Heart right ventricle (tissue), 16 donors: ENCODE measurements around the gene PSAP. TPM values are rescaled to one million over a fixed set of nuclear protein-coding genes. Genes with fewer than 3 reads are reported as not detected.

ENCODE experiments used
- ATAC-seq, 8 donors: fragments of 200-7000 bp; cut with Tn5 transposase; one replicate each; pipeline ENCODE4 v1.9.1; 2020; ENCODE audit warnings: mild to moderate bottlenecking in 8 of 8, moderate library complexity in 8 of 8, moderate number of reproducible peaks in 1 of 8
- DNase-seq, 2 donors: peaks; one replicate each; pipeline ENCODE4 v3.0.0-alpha.2; 2020
- H3K27ac ChIP-seq, 10 donors: fragments of 200-600 bp; sonication (generic) in 2 of 10; one replicate each; pipeline versions ENCODE4 v1.5.0 to v1.8.0; 2020 to 2022; ENCODE audit warnings: mild to moderate bottlenecking in 3 of 10
- H3K27me3 ChIP-seq, 7 donors: fragments of 200-600 bp; one replicate each; pipeline ENCODE4 v1.8.0; 2021 to 2022; ENCODE audit warnings: mild to moderate bottlenecking in 2 of 7
- H3K36me3 ChIP-seq, 9 donors: fragments of 200-600 bp; sonication (generic) in 1 of 9; one replicate each; pipeline versions ENCODE4 v1.5.0 to v1.8.0; 2020 to 2022; ENCODE audit warnings: mild to moderate bottlenecking in 2 of 9
- H3K4me1 ChIP-seq, 9 donors: fragments of 200-600 bp; sonication (generic) in 1 of 9; one replicate each; pipeline versions ENCODE4 v1.5.0 to v1.8.0; 2020 to 2022; ENCODE audit warnings: mild to moderate bottlenecking in 4 of 9
- H3K4me3 ChIP-seq, 10 donors: fragments of 200-600 bp; sonication (generic) in 2 of 10; one replicate each; pipeline versions ENCODE4 v1.5.0 to v1.8.0; 2020 to 2022; ENCODE audit warnings: mild to moderate bottlenecking in 7 of 10, moderate library complexity in 2 of 10
- H3K9me3 ChIP-seq, 11 donors: fragments of 200-600 bp in 10 of 11; sonication (generic) in 2 of 11; one replicate each; pipeline versions ENCODE4 v1.5.0 to v1.8.0; 2013 to 2022; ENCODE audit warnings: mild to moderate bottlenecking in 2 of 11, control low read depth in 1 of 11, moderate library complexity in 1 of 11
- CTCF ChIP-seq, 9 donors: fragments of 200-600 bp; sonication (generic) in 2 of 9; IDR thresholded peaks; one replicate each; pipeline versions ENCODE4 v1.5.0 to v1.8.0; 2021 to 2022; ENCODE audit warnings: antibody characterized with exemption in 9 of 9, mild to moderate bottlenecking in 5 of 9, moderate library complexity in 1 of 9
- WGBS, 2 donors: extraction: QIAGEN DNeasy Blood & Tissue Kit; methylation state at CpG; one replicate each; pipeline ENCODE4 v1.1.7; 2013; ENCODE audit warnings: inconsistent platforms in 1 of 2; 5-methylcytosine and 5-hydroxymethylcytosine counted together
- intact Hi-C, 10 donors: fragments of 100-400 bp; cut with DNase I; formaldehyde crosslinking; loops; one replicate each; pipeline versions ENCODE4 v1.11.1 to v1.14.2; 2022
- polyA plus RNA-seq, 2 donors: library from polyadenylated mRNA; stranded (reverse); fragments of 200-250 nt; gene quantifications; one replicate each; pipeline ENCODE4 v1.2.3, GENCODE V29; 2013
- total RNA-seq, 10 donors: library from RNA; stranded (reverse); fragmentation: NEBNext Ultra II Directional in 3 of 10; extraction: Animal tissue kit (Norgen Biotek cat#: 25700) in 3 of 10; gene quantifications; one replicate each; pipeline versions ENCODE4 v1.2.1 to v1.2.4, GENCODE V29; 2021 to 2023
- donor health status: Arrhythmogenic right ventricular cardiomyopathy.
- donor health status: ischemic (EF 13 %, LVEDD 7.1; RV severe dilation, severe dysfunction).
- donor health status: healthy with polysubstance abuse.
- donor health status: DM: no; HTN: yes; CAD: no.
- donor health status: DM: no; HTN: no; CAD: no.
- donor health status: ischemic (EF 25% LVEDD 6.9; RV normal size, moderate dysfunction).
- donor health status: ischemic (EF 25% LVEDD 5.7; RV mildly dilated, moderate dysfunction).
- donor health status: healthy.
- donor health status: DM: yes; HTN: yes; CAD: no.
- donor health status: Ischemic cardiomyopathy.
- donor health status: ischemic (EF 35%, LVEDD 5.7; RV mildly dilated, moderate dysfunction).
- donor health status: nonischemic (EF 11% LVEDD 7.7; RV severe dilation, severe dysfunction).
- donor health status: DM: yes; HTN: yes; CAD: no.
- donor health status: PGD.
- donor health status: ischemic (EF 29% LVEDD 5.4; RV normal size, mild dysfunction).
- donor health status: nonischemic (EF 23%, LVEDD 6.1; RV moderate dilation, normal function).

PSAP gene
- total and polyA plus RNA-seq, 12 donors: 443 to 2,078 (median 1,616) TPM

- intact Hi-C loops: loop anchor here in 8 of 10 donors (5.0 to 10.0 kb wide), 5 partner anchors 428 to 501 kb away; partner anchors contain the start of gene SLC29A3 (in 4 of the 8)
- ATAC-seq (peak in 5 of 8 donors; percentile 1 to 14 (median 10)), DNase-seq (no peak)
- no peaks in the 10 kb centered on the region for H3K9me3 ChIP-seq
- H3K36me3 ChIP-seq: peaks cover 0 to 49% (median 22%) of the 10 kb centered on the region in 9 donors
- H3K4me1 ChIP-seq: peaks cover 13 to 42% (median 21%) of the 10 kb centered on the region in 9 donors
- no peak for TF ChIP-seq CTCF (IDR thresholded peaks at IDR 0.05)
- H3K27ac ChIP-seq: no peak overlapping the region
- 59 to 61% methylated on average over 11 of the region's 11 CpGs for WGBS, 2 donors
- peaks cover 0 to 8% (median 0%) of the 10 kb centered on the region in 7 donors for H3K27me3 ChIP-seq
- no peak overlapping the region for H3K4me3 ChIP-seq
These were observed 38.0 kb downstream of the PSAP start for GRCh38 chr10:71812913-71813590.

GRCh38 chr10:71812016-71812912 lies 38.8 kb downstream of the PSAP start:
- no peak overlapping the region for H3K27ac ChIP-seq
- peaks cover 5 to 34% (median 14%) of the 10 kb centered on the region in 9 donors for H3K4me1 ChIP-seq
- intact Hi-C loops: loop anchor here in 8 of 10 donors (5.0 to 10.0 kb wide), 5 partner anchors 427 to 500 kb away; partner anchors contain the start of gene SLC29A3 (in 4 of the 8)
- H3K36me3 ChIP-seq: peaks cover 0 to 41% (median 15%) of the 10 kb centered on the region in 9 donors
- DNase-seq: peak; percentile 54 to 81
- peaks cover 0 to 14% (median 0%) of the 10 kb centered on the region in 7 donors for H3K27me3 ChIP-seq
- no peak overlapping the region for H3K4me3 ChIP-seq
- 35 to 40% methylated on average over 22 of the region's 22 CpGs for WGBS, 2 donors
- no peaks in the 10 kb centered on the region for H3K9me3 ChIP-seq
- peak; percentile 63 to 93 (median 82) for TF ChIP-seq CTCF (IDR thresholded peaks at IDR 0.05)
- ATAC-seq: peak; percentile 77 to 87 (median 84)

GRCh38 chr10:71811351-71811750 lies 39.7 kb downstream of the PSAP start:
- intact Hi-C loops: loop anchor here in 8 of 10 donors (5.0 to 10.0 kb wide), 5 partner anchors 427 to 499 kb away; partner anchors contain the start of gene SLC29A3 (in 4 of the 8)
- no peak overlapping the region for H3K4me3 ChIP-seq
- no peaks in the 10 kb centered on the region for H3K9me3 ChIP-seq
- no peak for TF ChIP-seq CTCF (IDR thresholded peaks at IDR 0.05)
- H3K27ac ChIP-seq: no peak overlapping the region
- peak in 2 of 8 donors; percentile 1 to 4 for ATAC-seq
- peaks cover 0 to 32% (median 7%) of the 10 kb centered on the region in 9 donors for H3K36me3 ChIP-seq
- peaks cover 0 to 25% (median 8%) of the 10 kb centered on the region in 9 donors for H3K4me1 ChIP-seq
- peaks cover 0 to 15% (median 0%) of the 10 kb centered on the region in 7 donors for H3K27me3 ChIP-seq
- WGBS, 2 donors: 86 to 87% methylated on average over 19 of the region's 19 CpGs
- no peak for DNase-seq
